A673 (cell line): ENCODE measurements around the gene HPSE. TPM values are rescaled to one million over a fixed set of nuclear protein-coding genes. Genes with fewer than 3 reads are reported as not detected.

Experiments used
- BruUV-seq: library from RNA; stranded (reverse); fragments of 400-500 nt; replicated peaks from 2 replicates; lab custom pipeline; 2021; lab: Mats Ljungman, UMichigan
- CTCF ChIA-PET: fragments of 300-600 bp; sonication (Branson Sonifier 250); formaldehyde crosslinking; loops from one replicate; lab custom pipeline; 2022; ENCODE audit warnings: antibody characterized with exemption; lab: Charles Lee
- POLR2A ChIA-PET: fragments of 300-600 bp; sonication (Branson Sonifier 250); formaldehyde crosslinking; loops from one replicate; lab custom pipeline; 2022; ENCODE audit warnings: antibody characterized with exemption; ENCODE audit not compliant: low non-redundant PET; lab: Charles Lee
- DNase-seq: peaks from one replicate; pipeline ENCODE4 v3.0.0-alpha.2; 2015; ENCODE audit warnings: low spot score
- H3K27ac ChIP-seq: fragments of 200-600 bp; sonication (generic); 2 replicates; pipeline ENCODE4 v1.5.1; 2016; ENCODE audit warnings: mixed run types, low read depth, mild to moderate bottlenecking, mixed read lengths, antibody characterized with exemption, low read length; ENCODE audit not compliant: poor library complexity, severe bottlenecking
- H3K27me3 ChIP-seq: fragments of 200-600 bp; sonication (generic); replicated peaks from 2 replicates; pipeline ENCODE4 v1.6.1; 2017; ENCODE audit warnings: mixed run types, low read depth, mild to moderate bottlenecking, mixed read lengths, antibody characterized with exemption, low read length; ENCODE audit not compliant: insufficient read depth, poor library complexity
- H3K36me3 ChIP-seq: fragments of 200-600 bp; sonication (generic); 2 replicates; pipeline ENCODE4 v1.6.1; 2016; ENCODE audit warnings: mixed run types, mild to moderate bottlenecking, mixed read lengths, antibody characterized with exemption, low read length; ENCODE audit not compliant: insufficient read depth, poor library complexity, severe bottlenecking
- H3K4me1 ChIP-seq: fragments of 200-600 bp; sonication (generic); 2 replicates; pipeline ENCODE4 v1.6.1; 2017; ENCODE audit warnings: mixed run types, mild to moderate bottlenecking, mixed read lengths, antibody characterized with exemption, low read length; ENCODE audit not compliant: insufficient read depth, poor library complexity, severe bottlenecking
- H3K4me3 ChIP-seq: fragments of 200-600 bp; sonication (generic); 2 replicates; pipeline ENCODE4 v1.5.1; 2016; ENCODE audit warnings: low read depth, mixed run types, mild to moderate bottlenecking, mixed read lengths, low read length; ENCODE audit not compliant: poor library complexity, severe bottlenecking
- H3K9me3 ChIP-seq: fragments of 200-600 bp; sonication (generic); 2 replicates; pipeline ENCODE4 v1.6.1; 2016; ENCODE audit warnings: mixed run types, low read depth, mild to moderate bottlenecking, mixed read lengths, antibody characterized with exemption, low read length; ENCODE audit not compliant: poor library complexity, severe bottlenecking
- CTCF ChIP-seq: fragments of 300-800, 200-600 bp; sonication (generic); conservative IDR thresholded peaks from 2 replicates; pipeline ENCODE4 v1.5.1; 2017; ENCODE audit warnings: low read depth, mild to moderate bottlenecking, antibody characterized with exemption, low read length, moderate library complexity, mixed read lengths
- EZH2 ChIP-seq: fragments of 200-600 bp; sonication (generic); IDR thresholded peaks from 2 replicates; pipeline ENCODE4 v1.6.1; 2017; ENCODE audit warnings: borderline replicate concordance, low read depth, mild to moderate bottlenecking, mixed read lengths, antibody characterized with exemption, low read length; ENCODE audit not compliant: poor library complexity, severe bottlenecking
- intact Hi-C: fragments of 100-400 bp; cut with micrococcal nuclease; formaldehyde crosslinking; loops from one replicate; pipeline ENCODE4 v1.10.0; 2022; ENCODE audit not compliant: unreplicated experiment
- total RNA-seq: library from RNA; stranded (reverse); gene quantifications from 2 replicates; pipeline ENCODE4 v1.2.3, GENCODE V29; 2021

The HPSE gene
- total RNA-seq, 1 experiment from 2014 or later: 0.84 TPM

GRCh38 chr4:83331956-83332355 is 2.7 kb downstream of the HPSE start:
- TF ChIP-seq EZH2 (no peak), CTCF (no peak)
- DNase-seq: no peak
- ChIA-PET POLR2A (no interaction called here), CTCF (no interaction called here)
- BruUV-seq: no TSS peak
- Histone ChIP-seq H3K9me3 (no peaks in the 10 kb centered on the region), H3K27me3 (no peaks in the 10 kb centered on the region), H3K27ac (no peak overlapping the region), H3K4me1 (no peaks in the 10 kb centered on the region), H3K36me3 (no peaks in the 10 kb centered on the region), H3K4me3 (no peak overlapping the region)
- intact Hi-C loops: no loop called here

- H3K27me3 ChIP-seq: no peaks in the 10 kb centered on the region
- ChIA-PET POLR2A (no interaction called here), CTCF (no interaction called here)
- BruUV-seq: no TSS peak
- TF ChIP-seq EZH2 (no peak), CTCF (no peak)
- no peak overlapping the region for H3K27ac ChIP-seq
- intact Hi-C loops: no loop called here
- no peaks in the 10 kb centered on the region for H3K9me3 ChIP-seq
- H3K36me3 ChIP-seq: no peaks in the 10 kb centered on the region
- DNase-seq: peak; percentile 6
- no peaks in the 10 kb centered on the region for H3K4me1 ChIP-seq
- no peak overlapping the region for H3K4me3 ChIP-seq
Observed at GRCh38 chr4:83329521-83330110, 5.0 kb downstream of the HPSE start.

- POLR2A ChIA-PET: no interaction called here
- CTCF ChIA-PET: no interaction called here
Observed at GRCh38 chr4:83328521-83329187, 6.0 kb downstream of the HPSE start.

More at GRCh38 chr4:83328521-83329187, 6.0 kb downstream of the HPSE start:
- no TSS peak for BruUV-seq
- Histone ChIP-seq H3K4me1 (no peaks in the 10 kb centered on the region), H3K27ac (no peak overlapping the region), H3K27me3 (no peaks in the 10 kb centered on the region), H3K36me3 (no peaks in the 10 kb centered on the region), H3K9me3 (no peaks in the 10 kb centered on the region), H3K4me3 (no peak overlapping the region)
- DNase-seq: peak; percentile 11
- no peak for TF ChIP-seq EZH2
- 0 out of 2 replicates have a peak, but pooled peaks have one; percentile 26 for TF ChIP-seq CTCF
- intact Hi-C loops: no loop called here
